Natural killer cell treated with Interleukin-12 subunit alpha and Interleukin-12 subunit beta and Interleukin-15 and Interleukin-18, amount 100 ng/mL, for 72 hours (primary cell): ENCODE results near the gene CIPC. TPM values are rescaled to one million over a fixed set of nuclear protein-coding genes. Genes with fewer than 3 reads are reported as not detected.

Experiments used
- ATAC-seq, 2 donors: fragments of 150-1000 bp; cut with Tn5 transposase in 1 of 2; sonication (Bioruptor Pico), chemical (Tn5 transposase) in 1 of 2; 2 replicates each; pipeline ENCODE4 v1.10.0; 2021
- DNase-seq: peaks from one replicate; pipeline ENCODE4 v3.0.0; 2022; ENCODE audit warnings: low spot score
- H3K27ac Mint-ChIP-seq, 2 donors: 1 replicate in 1 of 2; 2 replicates in 1 of 2; pipeline ENCODE4 v1.8.0; 2022; ENCODE audit warnings: mixed read lengths in 2 of 2, mild to moderate bottlenecking in 1 of 2, moderate library complexity in 1 of 2
- H3K27me3 Mint-ChIP-seq, 2 donors: 1 replicate in 1 of 2; 2 replicates in 1 of 2; pipeline ENCODE4 v1.8.0; 2022; ENCODE audit warnings: mixed read lengths in 2 of 2
- H3K36me3 Mint-ChIP-seq: one replicate; pipeline ENCODE4 v1.8.0; 2022; ENCODE audit warnings: mixed read lengths
- H3K4me1 Mint-ChIP-seq, 2 donors: 1 replicate in 1 of 2; 2 replicates in 1 of 2; pipeline ENCODE4 v1.8.0; 2022; ENCODE audit warnings: low read depth in 2 of 2, mixed read lengths in 2 of 2, mild to moderate bottlenecking in 1 of 2
- H3K4me3 Mint-ChIP-seq: one replicate; pipeline ENCODE4 v1.8.0; 2022; ENCODE audit warnings: mixed read lengths
- H3K9me3 Mint-ChIP-seq: 2 replicates; pipeline ENCODE4 v1.8.0; 2022; ENCODE audit warnings: mixed read lengths
- total RNA-seq, 2 donors: library from RNA; stranded (reverse); gene quantifications; one replicate each; pipeline ENCODE4 v1.2.3, GENCODE V29; 2022

Gene CIPC
- total RNA-seq: 10 to 100 TPM; 11.8 to 19.6 TPM

GRCh38 chr14:77097700-77098528, at the start of gene CIPC:
CIPC (plus strand) TSS chr14:77098258; CDS start chr14:77105709, 7,451 bp downstream.
- Mint-ChIP-seq H3K36me3 (no peaks in the 10 kb centered on the region), H3K27ac (peak within 1 kb of the TSS; percentile 86 to 90), H3K27me3 (no peaks in the 10 kb centered on the region), H3K4me1 (peaks cover 27 to 40% of the 10 kb centered on the region in 2 donors), H3K4me3 (peak within 1 kb of the TSS; percentile 95), H3K9me3 (no peaks in the 10 kb centered on the region)
- peak; percentile 98 to 99 for ATAC-seq
- DNase-seq: peak; percentile 100

DNA sequence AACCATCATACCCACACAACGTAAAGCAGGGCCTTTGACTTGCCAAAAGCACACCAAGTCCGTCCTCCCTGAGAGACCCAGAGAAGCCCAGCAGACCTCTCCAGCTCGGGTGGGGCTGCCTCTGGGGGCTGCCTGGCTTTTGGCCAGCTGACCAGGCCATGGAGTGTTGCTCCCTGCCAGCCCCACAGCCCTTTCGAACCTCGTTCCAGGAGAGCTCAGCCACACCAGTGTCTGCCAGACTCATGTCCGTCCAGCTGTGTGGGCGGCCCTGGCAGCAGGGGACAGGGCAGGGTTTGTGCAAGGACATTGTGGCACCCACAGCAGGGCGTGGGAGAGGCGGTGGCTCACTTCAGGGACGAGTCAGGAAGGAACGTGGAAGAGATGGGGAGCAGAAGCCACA, 46.9 kb upstream of the CIPC start:
- no peak overlapping the region for H3K4me3 Mint-ChIP-seq
- H3K4me1 Mint-ChIP-seq: peaks cover 0 to 11% of the 10 kb centered on the region in 2 donors

DNA sequence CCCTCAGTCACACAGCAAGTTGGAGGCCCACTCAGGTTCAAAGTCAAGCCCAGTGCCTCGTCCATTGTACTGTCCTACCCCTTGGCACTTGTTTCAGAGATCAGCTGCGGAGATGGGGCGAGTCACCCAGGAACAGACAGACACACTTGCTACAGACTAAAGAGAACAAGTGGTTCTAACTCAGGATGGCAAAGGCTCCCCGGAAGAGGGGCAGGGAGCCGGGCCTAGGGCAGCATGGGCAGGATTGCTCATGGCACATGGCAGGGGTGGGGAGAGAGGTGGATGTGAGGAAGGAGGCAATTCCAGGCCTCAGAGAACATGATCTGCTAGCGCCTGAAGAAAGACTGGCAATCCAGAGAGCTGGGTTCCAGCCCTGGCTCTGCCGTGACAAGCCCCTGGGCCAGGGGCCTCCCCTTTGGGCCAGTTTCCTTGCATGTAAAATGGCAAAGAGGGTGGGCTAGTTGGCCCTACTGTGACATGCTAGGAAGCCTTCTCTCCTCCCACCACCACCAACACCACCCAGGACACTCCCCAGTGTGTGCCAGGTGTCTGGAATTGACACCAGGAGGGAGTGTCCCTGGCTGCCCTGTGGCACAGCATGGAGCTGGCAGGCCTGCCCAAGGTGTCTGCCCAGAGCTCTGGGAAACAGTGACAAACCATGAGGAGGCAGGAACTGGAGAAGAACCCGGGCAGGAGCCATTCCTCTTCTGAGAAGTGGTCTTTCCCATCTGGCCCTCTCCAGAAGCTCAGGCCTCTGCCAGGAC, 45.6 kb upstream of the CIPC start:
- no peak overlapping the region for H3K4me3 Mint-ChIP-seq
- DNase-seq (no peak), ATAC-seq (peak in 1 of 2 donors; percentile 26)
- no peaks in the 10 kb centered on the region for H3K27me3 Mint-ChIP-seq
- H3K36me3 Mint-ChIP-seq: no peaks in the 10 kb centered on the region
- peaks cover 0 to 11% of the 10 kb centered on the region in 2 donors for H3K4me1 Mint-ChIP-seq
- no peaks in the 10 kb centered on the region for H3K9me3 Mint-ChIP-seq
- peak overlapping the region; percentile 21 to 72 for H3K27ac Mint-ChIP-seq

More for the DNA sequence above, 46.9 kb upstream of the CIPC start:
- Mint-ChIP-seq H3K9me3 (no peaks in the 10 kb centered on the region), H3K27me3 (no peaks in the 10 kb centered on the region), H3K36me3 (no peaks in the 10 kb centered on the region), H3K27ac (no peak overlapping the region)
- no peak for DNase-seq
- ATAC-seq: no peak

GRCh38 chr14:77053046-77053841, 44.8 kb upstream of the CIPC start:
- no peak overlapping the region for H3K4me3 Mint-ChIP-seq

DNA sequence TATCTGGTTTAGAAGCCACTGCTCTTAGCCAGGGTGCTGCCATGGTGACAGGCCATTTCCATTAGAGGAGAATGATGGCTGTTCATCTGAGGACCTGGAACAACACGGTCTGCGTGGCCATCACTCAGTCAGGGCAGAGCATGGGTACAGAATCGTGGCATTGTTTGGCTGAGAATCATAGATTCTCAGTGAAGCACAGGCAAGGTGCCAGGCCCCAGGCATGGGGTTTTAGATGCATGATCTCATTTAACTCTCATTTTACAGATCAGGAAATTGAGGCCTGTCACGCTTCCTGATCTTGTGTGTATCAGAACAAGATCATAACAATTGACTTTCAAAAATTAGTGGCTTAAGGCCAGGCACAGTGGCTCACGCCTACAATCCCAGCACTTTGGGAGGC, 42.8 kb upstream of the CIPC start:
- H3K27ac Mint-ChIP-seq: no peak overlapping the region
- H3K9me3 Mint-ChIP-seq: no peaks in the 10 kb centered on the region
- ATAC-seq: no peak
- no peak overlapping the region for H3K4me3 Mint-ChIP-seq
- peaks cover 0 to 11% of the 10 kb centered on the region in 2 donors for H3K4me1 Mint-ChIP-seq
- H3K27me3 Mint-ChIP-seq: no peaks in the 10 kb centered on the region
- DNase-seq: no peak
- H3K36me3 Mint-ChIP-seq: no peaks in the 10 kb centered on the region

More at GRCh38 chr14:77053046-77053841, 44.8 kb upstream of the CIPC start:
- peak overlapping the region in 1 of 2 donors; percentile 66 for H3K27ac Mint-ChIP-seq
- H3K4me1 Mint-ChIP-seq: peaks cover 0 to 11% of the 10 kb centered on the region in 2 donors
- ATAC-seq (peak; percentile 83 to 88), DNase-seq (peak; percentile 84)
- no peaks in the 10 kb centered on the region for H3K9me3 Mint-ChIP-seq
- H3K27me3 Mint-ChIP-seq: no peaks in the 10 kb centered on the region
- no peaks in the 10 kb centered on the region for H3K36me3 Mint-ChIP-seq

DNA sequence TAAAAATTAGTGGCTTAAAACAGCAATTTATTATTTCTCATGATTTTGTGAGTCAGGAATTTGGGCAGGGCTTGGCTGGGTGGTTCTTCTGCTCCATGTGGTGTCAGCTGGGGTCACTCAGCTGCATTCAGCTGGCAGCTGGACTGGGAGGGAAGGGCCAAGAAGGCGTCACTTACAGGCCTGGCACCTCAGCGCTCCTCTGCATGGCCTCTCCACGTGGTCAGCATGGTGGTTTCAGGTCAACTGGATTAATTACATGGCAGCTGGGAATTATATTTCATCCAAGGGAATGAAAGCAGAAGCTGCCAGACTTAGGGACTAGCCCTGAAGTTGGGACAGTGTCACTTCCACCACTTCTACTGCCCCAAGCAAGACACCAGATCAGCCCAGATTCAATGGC, 42.1 kb upstream of the CIPC start:
- Mint-ChIP-seq H3K9me3 (no peaks in the 10 kb centered on the region), H3K4me3 (no peak overlapping the region), H3K36me3 (no peaks in the 10 kb centered on the region), H3K27me3 (no peaks in the 10 kb centered on the region), H3K27ac (no peak overlapping the region), H3K4me1 (peaks cover 0 to 11% of the 10 kb centered on the region in 2 donors)
- no peak for ATAC-seq
- DNase-seq: no peak

- no peak for ATAC-seq
- no peak overlapping the region for H3K27ac Mint-ChIP-seq
- H3K4me3 Mint-ChIP-seq: no peak overlapping the region
- no peaks in the 10 kb centered on the region for H3K9me3 Mint-ChIP-seq
- H3K36me3 Mint-ChIP-seq: no peaks in the 10 kb centered on the region
- peaks cover 0 to 6% of the 10 kb centered on the region in 2 donors for H3K4me1 Mint-ChIP-seq
- peak; percentile 28 for DNase-seq
- H3K27me3 Mint-ChIP-seq: no peaks in the 10 kb centered on the region
Measured at GRCh38 chr14:77058117-77058516, 39.9 kb upstream of the CIPC start.

DNA sequence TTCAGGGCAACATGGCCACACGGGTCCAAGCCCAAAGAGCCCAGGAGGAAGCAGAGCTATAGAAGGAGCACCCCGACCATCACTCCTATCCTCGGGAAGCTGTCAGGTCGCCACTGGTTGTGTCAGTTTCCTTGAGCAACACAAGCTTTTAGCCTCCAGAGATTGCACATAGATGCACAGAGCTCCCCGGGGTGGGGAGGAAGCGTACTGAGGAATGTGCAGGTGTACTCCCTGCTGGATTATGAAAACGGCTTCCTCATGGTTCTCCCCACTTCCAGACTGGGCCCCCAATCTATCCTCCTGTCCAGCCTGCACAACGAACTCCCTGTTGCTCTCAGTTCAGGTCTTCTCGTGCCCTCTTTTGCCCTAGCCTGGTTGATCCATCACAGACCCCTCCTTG, 39.3 kb upstream of the CIPC start:
- no peaks in the 10 kb centered on the region for H3K27me3 Mint-ChIP-seq
- peak; percentile 5 for DNase-seq
- no peak overlapping the region for H3K4me3 Mint-ChIP-seq
- no peaks in the 10 kb centered on the region for H3K36me3 Mint-ChIP-seq
- no peak overlapping the region for H3K27ac Mint-ChIP-seq
- H3K9me3 Mint-ChIP-seq: no peaks in the 10 kb centered on the region
- H3K4me1 Mint-ChIP-seq: peaks cover 0 to 7% of the 10 kb centered on the region in 2 donors
- no peak for ATAC-seq

GRCh38 chr14:77059276-77059915, 38.7 kb upstream of the CIPC start:
- H3K27ac Mint-ChIP-seq: no peak overlapping the region
- no peak overlapping the region for H3K4me3 Mint-ChIP-seq
- no peaks in the 10 kb centered on the region for H3K9me3 Mint-ChIP-seq
- no peaks in the 10 kb centered on the region for H3K36me3 Mint-ChIP-seq
- ATAC-seq (peak in 1 of 2 donors; percentile 36), DNase-seq (peak; percentile 37)
- H3K4me1 Mint-ChIP-seq: peaks cover 0 to 7% of the 10 kb centered on the region in 2 donors
- H3K27me3 Mint-ChIP-seq: no peaks in the 10 kb centered on the region

DNA sequence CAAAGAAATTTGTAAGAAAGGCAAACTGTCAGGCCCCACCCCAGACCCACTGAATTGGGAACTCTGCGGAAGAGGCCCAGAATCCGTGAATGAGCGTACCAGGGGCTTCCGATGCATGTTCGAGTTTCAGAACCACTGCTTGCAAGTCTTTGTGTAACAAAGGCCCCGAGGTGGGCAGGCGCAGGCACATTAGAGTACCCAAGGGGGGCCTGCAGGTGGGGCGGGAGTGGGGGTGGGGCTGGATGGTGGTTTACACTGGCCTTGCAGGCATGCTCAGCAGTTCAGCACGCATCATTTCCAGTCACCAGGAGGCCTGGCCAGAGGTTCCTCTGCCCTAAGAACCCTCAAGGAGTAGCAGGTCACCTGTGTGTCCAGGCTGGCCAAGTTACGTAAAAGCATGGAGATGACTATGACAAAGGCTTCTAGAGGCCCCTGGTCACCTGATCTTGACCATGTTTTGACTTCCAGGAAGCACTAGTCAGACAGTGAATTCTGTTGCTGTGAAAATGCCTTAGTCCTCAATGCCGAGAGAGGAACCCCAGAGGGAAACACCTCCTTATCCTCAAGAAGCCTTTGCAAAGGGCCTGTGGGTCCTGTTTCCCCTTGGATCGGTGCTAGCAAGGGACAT, 36.3 kb upstream of the CIPC start:
- Mint-ChIP-seq H3K27ac (no peak overlapping the region), H3K36me3 (no peaks in the 10 kb centered on the region), H3K9me3 (no peaks in the 10 kb centered on the region), H3K4me1 (peaks cover 0 to 7% of the 10 kb centered on the region in 2 donors), H3K4me3 (no peak overlapping the region), H3K27me3 (no peaks in the 10 kb centered on the region)
- DNase-seq: peak; percentile 25
- ATAC-seq: no peak

DNA sequence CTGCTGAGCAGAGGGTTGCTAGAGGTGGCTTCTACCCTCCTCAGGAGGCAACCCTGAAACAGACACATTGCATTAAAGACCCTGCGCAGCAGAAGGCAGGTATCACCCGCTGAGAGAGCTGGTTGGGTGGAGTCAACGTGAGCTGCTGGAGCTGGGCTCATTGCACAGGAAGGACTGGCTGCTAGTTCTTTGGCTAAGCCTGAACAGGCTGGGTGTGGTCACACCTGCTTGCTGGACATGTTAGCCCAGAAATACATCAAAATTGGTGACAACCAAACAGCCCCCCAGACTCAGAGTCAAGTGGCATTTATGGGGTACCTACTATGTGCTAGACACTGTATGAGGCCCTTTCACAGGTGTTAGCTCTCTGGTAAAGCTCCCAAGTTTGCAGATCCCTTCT, 35.8 kb upstream of the CIPC start:
- no peaks in the 10 kb centered on the region for H3K27me3 Mint-ChIP-seq
- no peaks in the 10 kb centered on the region for H3K36me3 Mint-ChIP-seq
- no peak overlapping the region for H3K27ac Mint-ChIP-seq
- peaks cover 0 to 7% of the 10 kb centered on the region in 2 donors for H3K4me1 Mint-ChIP-seq
- no peaks in the 10 kb centered on the region for H3K9me3 Mint-ChIP-seq
- DNase-seq: no peak
- no peak overlapping the region for H3K4me3 Mint-ChIP-seq
- no peak for ATAC-seq

DNA sequence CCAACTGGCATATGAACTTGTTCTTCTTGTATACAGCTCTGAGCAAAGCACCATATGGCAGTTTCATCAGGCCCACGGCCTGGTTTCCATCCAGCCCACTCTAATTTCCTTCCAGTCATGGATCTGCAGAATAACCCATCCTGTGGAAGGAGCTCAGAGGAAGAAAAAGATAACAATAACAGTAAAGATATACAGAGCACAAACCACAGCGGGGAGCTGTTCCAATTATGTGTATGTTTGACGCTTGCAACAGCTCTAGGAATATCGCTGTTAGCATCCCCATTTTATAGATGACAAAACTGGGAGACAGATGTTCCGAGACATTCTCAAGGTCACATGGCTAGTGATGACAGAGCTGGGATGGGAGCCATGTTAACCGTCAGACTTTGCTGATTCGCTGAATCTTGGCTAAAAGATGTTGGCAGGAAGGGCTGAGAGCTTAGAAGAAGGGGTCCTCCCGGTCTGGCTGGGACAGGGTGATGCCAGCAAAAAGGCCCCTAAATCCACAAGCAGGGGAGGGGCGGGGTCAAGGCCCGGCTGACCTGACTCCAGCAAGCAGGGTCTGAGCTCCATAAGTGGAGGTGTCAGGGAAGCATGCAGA, 34.4 kb upstream of the CIPC start:
- no peak overlapping the region for H3K27ac Mint-ChIP-seq
- no peak overlapping the region for H3K4me3 Mint-ChIP-seq
- ATAC-seq: no peak
- H3K27me3 Mint-ChIP-seq: peaks cover 0 to 5% of the 10 kb centered on the region in 2 donors
- no peaks in the 10 kb centered on the region for H3K9me3 Mint-ChIP-seq
- H3K36me3 Mint-ChIP-seq: no peaks in the 10 kb centered on the region
- DNase-seq: peak; percentile 8
- H3K4me1 Mint-ChIP-seq: peaks cover 0 to 7% of the 10 kb centered on the region in 2 donors
